Left hindlimb (tissue), 1 donor: ENCODE measurements around the gene AFAP1.

Experiments
- DNase-seq: peaks from one replicate; pipeline ENCODE4 v3.0.0-alpha.2; 2018

The AFAP1 gene

GRCh38 chr4:7801641-7802040, 138.0 kb downstream of the AFAP1 start:
- DNase-seq = no peak

GRCh38 chr4:7801001-7801400, 138.7 kb downstream of the AFAP1 start:
- DNase-seq = no peak

GRCh38 chr4:7800410-7800809, 139.3 kb downstream of the AFAP1 start:
- DNase-seq = no peak

- no peak for DNase-seq
Measured at GRCh38 chr4:7799736-7800135, 139.9 kb downstream of the AFAP1 start.

- DNase-seq = no peak
Measured at GRCh38 chr4:7799306-7799705, 140.4 kb downstream of the AFAP1 start.

GRCh38 chr4:7798178-7798995, 141.3 kb downstream of the AFAP1 start:
- no peak for DNase-seq

GRCh38 chr4:7797330-7797729, 142.3 kb downstream of the AFAP1 start:
- DNase-seq = no peak

- no peak for DNase-seq
Measured at GRCh38 chr4:7795983-7796382, 143.7 kb downstream of the AFAP1 start.

- DNase-seq = no peak
Measured at GRCh38 chr4:7793186-7793585, 146.5 kb downstream of the AFAP1 start.

- no peak for DNase-seq
Measured at GRCh38 chr4:7792616-7793015, 147.0 kb downstream of the AFAP1 start.

- peak; percentile 25 for DNase-seq
Measured at GRCh38 chr4:7790999-7791398, 148.7 kb downstream of the AFAP1 start.

GRCh38 chr4:7790023-7790422, 149.6 kb downstream of the AFAP1 start:
- no peak for DNase-seq

- peak; percentile 16 for DNase-seq
Measured at GRCh38 chr4:7788694-7789425, 150.8 kb downstream of the AFAP1 start.

GRCh38 chr4:7788193-7788592, 151.5 kb downstream of the AFAP1 start:
- DNase-seq = peak; percentile 11

- peak; percentile 21 for DNase-seq
Measured at GRCh38 chr4:7787681-7788141, 151.9 kb downstream of the AFAP1 start.

GRCh38 chr4:7787067-7787466, 152.6 kb downstream of the AFAP1 start:
- peak; percentile 17 for DNase-seq

GRCh38 chr4:7786517-7786916, 153.1 kb downstream of the AFAP1 start:
- no peak for DNase-seq

GRCh38 chr4:7786040-7786439, 153.6 kb downstream of the AFAP1 start:
- peak; percentile 8 for DNase-seq

- peak; percentile 10 for DNase-seq
Measured at GRCh38 chr4:7785017-7785416, 154.6 kb downstream of the AFAP1 start.

- DNase-seq = peak; percentile 15
Measured at GRCh38 chr4:7784131-7784870, 155.4 kb downstream of the AFAP1 start.

GRCh38 chr4:7783541-7783940, 156.1 kb downstream of the AFAP1 start:
- DNase-seq = no peak

GRCh38 chr4:7782783-7783182, 156.9 kb downstream of the AFAP1 start:
- no peak for DNase-seq

- DNase-seq = no peak
Measured at GRCh38 chr4:7781993-7782392, 157.7 kb downstream of the AFAP1 start.
